ENCODE data around the gene SPC24.

The SPC24 gene, protein sequence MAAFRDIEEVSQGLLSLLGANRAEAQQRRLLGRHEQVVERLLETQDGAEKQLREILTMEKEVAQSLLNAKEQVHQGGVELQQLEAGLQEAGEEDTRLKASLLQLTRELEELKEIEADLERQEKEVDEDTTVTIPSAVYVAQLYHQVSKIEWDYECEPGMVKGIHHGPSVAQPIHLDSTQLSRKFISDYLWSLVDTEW

DNA sequence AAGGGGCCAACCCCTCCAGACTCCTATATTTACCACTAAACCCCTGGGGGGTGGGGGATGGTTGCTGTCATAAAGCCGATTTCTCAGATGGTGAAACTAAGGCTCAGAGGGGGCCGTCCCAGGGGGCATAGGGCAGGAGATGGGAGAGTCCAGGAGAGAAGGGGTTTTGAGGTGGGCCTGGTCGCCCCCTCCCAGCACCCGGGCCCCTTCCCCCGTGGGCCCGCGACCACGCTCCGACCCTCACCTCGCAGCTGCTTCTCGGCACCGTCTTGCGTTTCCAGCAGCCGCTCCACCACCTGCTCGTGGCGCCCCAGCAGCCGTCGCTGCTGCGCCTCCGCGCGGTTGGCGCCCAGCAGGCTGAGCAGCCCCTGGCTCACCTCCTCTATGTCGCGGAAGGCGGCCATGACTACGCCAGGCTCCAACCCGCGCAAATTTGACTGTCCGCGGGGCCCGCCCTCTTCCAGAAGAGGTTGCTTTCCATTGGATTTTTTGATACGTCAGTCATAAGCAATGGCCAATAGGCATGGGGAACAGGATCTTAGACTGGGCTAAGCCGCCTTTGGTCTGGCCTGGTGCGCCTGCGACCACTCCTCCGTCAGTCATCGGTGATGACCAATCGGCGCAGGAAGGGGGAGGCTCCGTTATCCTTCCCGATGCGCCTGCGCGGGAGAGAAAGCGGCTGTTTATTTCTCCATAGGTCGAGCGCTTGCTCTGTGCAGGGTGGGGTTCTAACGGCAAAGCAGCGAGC, at the start of gene SPC24:
SPC24 (minus strand) TSS at position 410 of the 748 bp plus-strand sequence; CDS start at position 404, 6 bp downstream.
- peak; percentile 99 for DNase-seq (ENCODE audit: low spot score)

DNA sequence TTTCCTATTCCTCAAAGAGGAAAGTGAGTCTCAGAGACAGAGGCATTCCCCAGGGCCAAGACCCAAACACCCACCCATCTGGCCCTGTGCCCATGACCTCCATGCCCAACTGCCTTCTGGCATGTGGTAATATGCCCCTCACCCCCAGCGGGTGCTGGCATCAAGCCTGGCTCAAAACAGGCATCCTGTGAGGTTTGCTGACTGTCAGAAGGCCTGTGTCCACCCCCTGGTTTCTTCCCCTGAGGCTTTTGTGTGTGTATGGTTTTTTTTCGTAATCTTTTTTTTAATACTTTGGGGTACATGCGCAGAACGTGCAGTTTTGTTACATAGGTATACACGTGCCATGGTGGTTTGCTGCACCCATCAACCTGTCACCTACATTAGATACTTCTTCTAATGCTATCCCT, 49.4 kb upstream of the SPC24 start:
- DNase-seq (ENCODE audit: low spot score) = no peak

DNA sequence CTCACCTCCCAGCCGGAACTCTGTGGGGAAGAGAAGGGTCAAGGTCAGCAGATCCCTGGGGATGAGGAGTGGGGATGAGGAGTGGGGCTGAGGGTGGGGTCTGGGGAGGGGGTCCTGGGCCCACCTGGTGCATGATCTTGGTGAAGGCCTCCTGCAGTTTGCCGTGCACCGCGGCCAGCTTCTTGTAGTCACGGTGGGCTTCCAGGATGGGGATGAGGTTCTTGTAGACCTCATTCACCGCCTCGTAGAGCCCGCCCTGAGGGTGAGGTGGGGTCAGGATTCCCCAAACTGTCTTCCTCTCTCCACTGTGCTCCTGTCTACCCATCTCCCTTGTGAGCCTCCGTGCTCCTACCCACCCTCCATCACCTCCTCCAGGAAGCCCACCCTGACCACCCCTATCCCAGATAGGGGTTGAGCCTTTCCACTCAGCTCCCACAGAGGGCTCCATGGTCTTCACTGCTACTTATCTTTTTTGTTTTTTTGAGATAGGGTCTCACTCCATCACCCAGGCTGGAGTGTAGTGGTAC, 48.6 kb upstream of the SPC24 start:
- no peak for DNase-seq (ENCODE audit: low spot score)

DNA sequence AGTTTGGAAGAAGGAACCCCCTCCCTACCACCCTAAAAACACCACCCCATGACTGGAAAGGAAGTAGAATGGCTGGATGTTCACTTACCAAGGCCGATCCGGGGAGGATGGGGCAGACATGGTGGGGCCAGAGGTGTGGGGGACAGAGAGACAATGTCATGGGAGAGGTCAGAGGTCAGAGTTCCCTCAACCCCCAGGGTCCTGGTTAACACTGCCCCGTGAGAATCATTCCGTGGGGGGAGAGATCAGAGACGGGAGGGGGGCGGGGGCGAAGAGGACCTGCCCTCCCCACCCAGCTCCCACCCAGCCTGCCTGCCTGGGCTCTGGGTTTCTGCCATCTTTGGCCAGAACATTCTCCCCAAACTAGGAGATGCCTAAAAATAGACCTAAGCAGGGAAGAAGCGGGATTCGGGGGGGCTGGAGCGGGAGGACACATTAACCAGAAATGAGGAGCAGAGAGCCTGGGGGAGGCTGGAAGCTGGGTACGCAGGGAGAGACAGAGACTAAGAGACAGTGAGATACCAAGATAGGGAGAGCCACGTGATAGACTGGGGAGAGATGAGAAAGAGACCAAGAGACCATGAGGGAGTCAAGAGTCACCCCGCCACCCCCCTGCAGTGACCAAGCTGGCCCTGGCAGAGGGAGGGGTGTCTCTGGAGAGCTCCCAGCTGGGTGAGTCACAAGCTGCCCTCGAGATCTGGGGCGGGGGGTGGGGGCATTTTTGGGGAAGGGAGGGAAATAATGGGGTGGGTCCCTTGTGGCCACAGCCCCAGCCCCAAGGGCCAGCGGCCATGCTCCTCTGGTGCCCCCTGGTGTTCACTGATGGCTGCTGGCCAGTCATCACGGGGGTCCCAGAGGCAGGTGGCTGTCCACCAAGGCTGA, 47.9 kb upstream of the SPC24 start:
- DNase-seq (ENCODE audit: low spot score) = peak; percentile 61

DNA sequence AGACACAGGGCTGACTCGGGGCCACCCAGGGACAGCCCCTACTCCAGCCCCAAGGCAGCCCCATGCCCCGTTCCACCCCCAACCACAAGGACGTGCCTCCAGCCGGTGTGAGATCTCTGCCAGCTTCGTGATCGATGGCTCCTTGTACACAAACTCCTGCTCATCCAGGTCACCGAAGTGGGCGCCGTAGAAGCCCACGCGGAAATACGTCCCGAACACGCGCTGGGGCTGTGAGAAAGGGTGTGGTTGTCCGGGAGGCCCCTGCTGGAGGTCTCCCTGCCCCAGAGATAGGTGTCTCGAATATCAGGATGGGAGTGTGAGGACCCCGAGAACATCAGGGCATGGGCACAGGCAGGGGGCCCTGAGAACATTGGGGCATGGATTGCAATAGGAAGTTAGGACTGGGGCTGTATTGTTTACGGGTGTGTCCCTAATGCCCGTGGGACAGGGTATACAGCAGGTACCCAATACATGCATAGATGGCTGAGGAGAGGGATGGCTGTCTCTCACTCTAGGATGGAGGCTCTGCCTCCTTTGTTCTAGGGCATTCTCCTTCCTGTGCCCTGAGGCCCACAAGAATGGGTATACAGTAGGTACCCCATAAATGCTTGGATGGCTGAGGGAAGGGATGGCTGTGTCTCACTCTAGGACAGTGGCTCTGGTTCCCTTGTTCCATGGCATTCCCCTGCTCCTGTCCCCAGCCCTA, 47.1 kb upstream of the SPC24 start:
- no peak for DNase-seq (ENCODE audit: low spot score)

DNA sequence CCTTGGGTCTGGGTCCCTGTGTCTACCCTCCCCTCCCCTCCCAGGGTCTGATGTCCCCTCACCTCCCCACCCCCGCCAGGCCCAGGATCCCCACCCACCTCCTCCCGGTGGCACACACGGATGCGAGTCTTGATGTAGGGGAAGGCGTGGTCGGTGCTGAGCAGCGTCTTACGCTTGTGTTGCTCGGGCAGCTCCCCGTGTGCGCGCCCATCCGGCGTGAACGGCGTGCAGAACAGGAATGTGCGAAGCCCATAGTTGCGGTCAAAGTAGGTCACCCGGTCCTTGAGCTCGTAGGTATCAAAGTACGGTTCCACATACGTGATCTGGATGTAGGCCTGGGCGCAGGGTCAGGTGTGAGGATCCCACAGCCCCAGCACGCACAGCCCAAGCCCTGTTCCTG, 46.2 kb upstream of the SPC24 start:
- DNase-seq (ENCODE audit: low spot score) = no peak

DNA sequence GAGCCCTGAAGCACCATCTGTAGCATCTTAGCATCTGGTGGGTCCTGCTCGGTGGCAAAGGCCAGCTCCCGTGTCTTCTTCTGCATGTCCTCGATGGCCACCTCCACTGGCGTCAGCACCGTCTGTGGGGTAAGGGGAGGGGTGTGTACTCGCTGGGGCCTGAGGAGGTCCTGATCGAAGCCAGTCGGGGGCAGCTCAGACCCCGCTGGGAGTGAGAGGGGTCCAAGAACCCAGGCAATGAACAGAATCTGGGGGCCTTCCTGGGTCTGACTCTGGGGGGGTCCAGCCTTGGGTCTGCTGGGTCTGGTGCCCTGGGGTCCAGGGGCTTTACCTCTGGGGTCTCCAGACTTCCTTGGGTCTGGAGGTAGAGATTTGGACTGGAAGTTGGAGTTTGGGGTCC, 45.3 kb upstream of the SPC24 start:
- no peak for DNase-seq (ENCODE audit: low spot score)

DNA sequence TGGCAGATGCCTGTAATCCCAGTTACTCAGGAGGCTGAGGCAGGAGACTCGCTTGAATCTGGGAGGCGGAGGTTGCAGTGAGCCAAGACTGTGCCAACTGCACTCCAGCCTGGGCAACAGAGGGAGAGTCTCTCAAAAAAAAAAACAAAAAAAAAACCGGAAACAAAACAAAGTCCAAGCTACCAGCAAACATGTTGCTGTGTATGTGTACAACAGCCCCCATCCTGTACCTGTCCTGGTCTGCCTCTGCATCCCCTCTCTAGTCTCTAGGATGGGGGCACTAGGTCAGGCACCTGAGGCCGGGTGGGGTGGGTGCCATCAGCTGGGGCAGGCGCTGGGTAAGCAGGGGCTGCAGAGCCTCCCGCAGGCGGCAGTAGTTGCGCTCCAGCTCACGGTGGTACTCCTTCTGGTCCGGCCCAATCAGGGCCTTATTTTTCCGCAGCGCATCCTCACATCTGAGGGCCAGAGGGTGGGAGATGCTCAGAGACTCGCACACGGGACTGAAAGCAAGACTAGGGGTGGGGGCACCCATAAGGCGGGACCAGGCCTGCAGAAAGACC, 44.5 kb upstream of the SPC24 start:
- no peak for DNase-seq (ENCODE audit: low spot score)

DNA sequence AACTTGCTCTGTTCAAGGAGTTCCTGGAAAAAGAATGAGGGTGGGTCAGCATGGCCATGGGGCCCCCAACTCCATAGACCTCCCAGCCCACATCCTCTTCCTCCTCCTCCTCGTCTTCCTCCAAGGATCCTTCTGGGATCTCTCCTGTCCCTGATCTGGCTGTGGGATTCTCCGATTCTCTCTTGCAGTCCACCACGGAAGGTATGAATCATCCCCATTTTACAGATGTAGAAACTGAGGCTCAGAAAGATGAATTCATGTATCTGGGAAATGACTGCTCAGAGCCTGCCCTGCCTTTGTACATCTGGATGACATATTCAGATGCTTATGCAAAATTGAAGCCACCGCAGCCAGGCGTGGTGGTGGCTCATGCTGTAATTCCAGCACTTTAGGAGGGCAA, 43.9 kb upstream of the SPC24 start:
- DNase-seq (ENCODE audit: low spot score) = no peak

DNA sequence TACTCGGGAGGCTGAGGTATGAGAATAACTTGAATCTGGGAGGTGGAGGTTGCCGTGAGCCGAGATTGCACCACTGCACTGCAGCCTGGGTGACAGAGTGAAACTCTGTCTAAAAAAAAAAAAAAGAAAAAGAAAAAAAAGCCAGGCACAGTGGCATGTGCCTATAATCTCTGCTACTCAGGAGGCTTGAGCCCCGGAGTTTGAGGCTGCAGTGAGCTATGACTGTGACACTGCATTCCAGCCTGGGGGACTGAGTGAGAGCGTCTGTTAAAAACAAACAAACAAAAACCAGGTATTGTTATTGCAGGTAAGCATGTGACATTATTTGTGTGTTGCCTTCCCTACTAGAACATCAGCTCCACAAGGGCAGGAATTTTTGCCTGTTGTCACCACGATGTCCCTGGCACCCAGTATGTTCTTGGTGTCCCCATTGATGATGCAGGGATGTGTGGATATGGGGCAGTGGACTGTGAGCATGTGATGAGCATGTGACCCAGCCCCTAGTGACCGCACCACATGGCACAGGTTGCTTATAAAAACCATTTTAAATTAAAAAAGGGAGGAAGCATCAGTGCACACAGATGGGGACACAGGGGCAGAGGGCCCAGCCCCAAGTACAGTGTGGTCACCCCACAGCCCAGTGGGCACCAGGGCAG, 43.3 kb upstream of the SPC24 start:
- no peak for DNase-seq (ENCODE audit: low spot score)

DNA sequence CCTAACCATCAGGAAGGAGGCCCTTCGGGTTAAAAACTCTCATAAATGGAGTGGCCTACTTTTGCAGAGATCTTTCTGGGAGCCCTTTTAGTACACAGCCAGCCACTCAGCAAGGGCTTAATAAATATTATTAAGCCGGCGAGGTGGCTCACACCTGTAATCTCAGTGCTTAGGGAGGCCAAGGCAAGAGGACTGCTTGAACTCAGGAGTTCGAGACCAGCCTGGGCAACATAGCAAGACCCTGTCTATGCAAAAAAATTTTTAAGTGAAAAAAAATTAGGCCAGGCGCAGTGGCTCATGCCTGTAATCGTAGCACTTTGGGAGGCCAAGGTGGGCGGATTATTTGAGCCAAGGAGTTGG, 42.6 kb upstream of the SPC24 start:
- no peak for DNase-seq (ENCODE audit: low spot score)

DNA sequence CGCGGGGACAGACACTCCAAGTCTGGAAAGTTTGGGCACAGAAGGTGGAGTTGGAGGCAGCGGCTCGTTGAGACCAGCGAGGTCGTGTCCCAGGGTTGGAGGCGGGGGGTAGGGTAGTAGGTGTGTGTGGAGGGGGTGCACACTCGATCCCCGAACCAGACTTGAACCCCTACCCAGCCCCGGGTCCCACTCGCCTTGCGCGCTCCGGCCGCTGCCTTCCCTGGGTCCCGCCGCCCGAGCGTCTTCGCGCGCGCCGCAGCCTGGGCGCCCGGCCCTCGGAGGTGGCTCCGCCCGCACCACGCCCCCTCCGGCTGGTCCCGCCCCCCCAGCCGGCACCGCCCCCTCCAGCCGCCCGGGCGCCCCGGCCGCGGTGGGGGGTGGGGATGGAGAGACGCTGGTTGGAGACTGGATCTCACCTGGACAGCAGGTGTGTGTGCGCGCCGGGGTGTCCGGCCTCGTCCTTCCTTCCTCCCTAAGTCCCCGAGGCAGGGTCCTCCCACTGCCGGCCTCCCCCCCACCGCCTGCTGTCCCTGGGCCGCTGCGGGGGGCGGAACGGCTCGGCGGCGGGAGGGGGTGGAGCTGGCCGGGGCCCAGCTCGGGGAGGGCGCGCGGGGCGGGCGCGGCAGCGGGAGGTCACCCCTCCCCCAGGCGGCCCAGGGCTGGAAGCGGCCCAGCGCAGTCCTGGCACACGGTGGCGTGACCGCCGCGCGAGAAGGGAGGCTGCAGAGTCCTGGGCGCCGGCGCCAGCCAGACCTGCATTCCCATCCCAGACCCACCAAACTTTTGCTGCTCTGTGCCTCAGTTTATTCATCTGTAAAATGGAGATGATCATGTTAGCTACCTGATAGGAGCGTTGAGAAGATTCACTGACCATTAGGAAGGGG, 42.0 kb upstream of the SPC24 start, which contains the start of gene KANK2:
KANK2 (minus strand) TSS at position 255 of the 884 bp plus-strand sequence. CDS start 3,034 bp downstream, outside the sequence.
- DNase-seq (ENCODE audit: low spot score) = peak; percentile 90

DNA sequence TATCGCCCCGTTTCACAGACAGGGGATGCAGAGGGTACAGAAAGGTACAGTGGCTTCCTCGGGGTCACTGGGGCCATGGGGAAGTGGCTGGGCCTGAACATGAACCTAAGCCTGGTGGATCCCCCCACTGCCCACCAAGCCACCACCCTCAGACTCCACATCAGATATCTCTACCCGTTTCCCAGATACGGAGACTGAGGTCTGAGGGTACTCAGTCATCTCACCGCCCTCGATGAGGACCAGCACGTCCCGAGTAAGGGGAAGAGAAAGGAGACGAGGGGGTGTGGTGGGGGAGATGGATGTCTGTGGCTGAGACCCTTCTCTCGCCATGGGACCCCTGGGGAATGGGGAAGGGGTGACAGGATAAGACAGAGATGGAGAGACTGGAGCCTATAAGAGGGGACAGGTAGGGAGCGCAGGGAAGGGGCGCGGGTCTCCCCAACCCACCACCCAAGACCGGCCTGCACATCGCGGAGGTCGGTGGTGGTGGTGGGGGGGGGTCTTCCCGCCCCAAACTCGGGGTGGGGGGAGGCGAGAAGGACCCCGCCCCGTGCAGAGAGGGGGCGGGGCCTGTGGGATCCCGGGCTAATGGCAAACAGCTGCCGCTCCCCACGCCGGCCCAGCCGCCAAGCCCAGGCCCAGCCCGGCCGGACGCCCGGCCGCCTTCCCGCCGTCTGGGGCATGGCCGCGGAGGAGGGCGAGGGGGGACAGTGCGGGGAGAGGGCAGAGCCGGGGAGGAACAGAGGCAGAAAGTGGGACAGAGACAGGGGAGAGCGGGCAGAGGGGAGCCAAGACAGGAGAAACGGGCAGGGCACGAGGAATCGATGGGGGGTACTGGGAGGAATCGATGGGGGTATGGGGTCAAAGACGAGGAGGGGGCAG, 41.1 kb upstream of the SPC24 start:
- DNase-seq (ENCODE audit: low spot score) = no peak

DNA sequence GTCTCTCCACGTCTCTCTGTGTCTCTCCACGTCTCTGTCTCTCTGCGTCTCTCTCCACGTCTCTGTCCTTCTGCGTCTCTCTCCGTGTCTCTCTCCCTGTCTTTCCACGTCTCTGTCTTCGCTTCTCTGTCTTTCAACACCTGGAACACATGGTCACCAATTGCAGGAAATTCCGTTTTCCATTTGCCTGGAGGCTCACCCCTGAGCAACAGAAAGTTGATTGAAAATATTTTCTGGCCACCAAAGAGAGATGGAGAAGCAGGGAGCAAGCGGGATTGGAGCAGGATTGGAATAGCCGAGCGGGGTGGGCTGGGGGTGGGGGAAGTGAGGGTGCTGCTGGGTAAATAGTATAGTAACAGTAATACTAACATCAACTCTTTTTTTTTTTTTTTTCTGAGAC, 40.1 kb upstream of the SPC24 start:
- DNase-seq (ENCODE audit: low spot score) = no peak

DNA sequence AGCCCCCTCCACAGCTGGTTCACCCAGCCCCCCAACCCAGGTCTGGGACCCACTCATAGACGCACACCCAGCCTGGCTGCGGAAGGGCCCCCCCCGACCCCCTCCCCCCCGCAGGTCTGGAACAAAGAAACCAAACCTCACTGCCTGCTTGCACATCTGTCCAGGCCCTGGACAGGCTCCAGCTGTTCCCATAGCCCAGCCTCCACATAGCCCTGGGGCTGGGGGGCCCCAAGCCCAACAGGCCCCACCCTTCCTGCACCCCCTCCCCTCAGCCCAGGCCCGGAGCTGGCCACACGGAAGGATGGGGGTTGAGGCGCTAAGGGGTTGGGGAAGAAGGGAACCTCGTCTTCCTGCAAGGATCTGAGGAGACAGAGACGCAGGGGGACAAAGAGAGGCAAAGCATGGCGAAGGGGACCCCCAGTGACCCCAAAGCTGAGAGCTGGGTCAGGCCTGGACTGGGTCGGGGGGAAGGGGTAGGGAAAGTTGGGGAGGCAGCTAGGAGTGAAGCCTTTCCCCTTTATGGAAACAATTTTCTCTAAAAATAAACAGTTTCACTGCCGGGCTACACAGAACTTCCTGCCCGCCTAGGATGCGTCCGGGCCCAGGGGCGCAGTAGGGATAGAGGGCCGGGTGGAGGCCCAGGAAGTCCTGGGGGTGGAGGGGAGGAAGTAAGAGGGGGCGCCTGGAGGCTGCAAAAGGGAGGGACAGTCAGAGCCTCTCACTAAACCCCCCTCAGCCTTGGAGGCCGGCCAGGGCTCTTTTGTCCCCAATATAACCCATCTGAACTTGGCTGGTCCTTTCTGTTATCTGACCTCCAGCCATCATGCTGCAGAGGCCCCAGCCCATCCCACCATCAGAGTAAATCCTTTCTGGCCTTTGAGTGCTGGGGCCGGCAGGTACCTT, 39.3 kb upstream of the SPC24 start:
- no peak for DNase-seq (ENCODE audit: low spot score)

DNA sequence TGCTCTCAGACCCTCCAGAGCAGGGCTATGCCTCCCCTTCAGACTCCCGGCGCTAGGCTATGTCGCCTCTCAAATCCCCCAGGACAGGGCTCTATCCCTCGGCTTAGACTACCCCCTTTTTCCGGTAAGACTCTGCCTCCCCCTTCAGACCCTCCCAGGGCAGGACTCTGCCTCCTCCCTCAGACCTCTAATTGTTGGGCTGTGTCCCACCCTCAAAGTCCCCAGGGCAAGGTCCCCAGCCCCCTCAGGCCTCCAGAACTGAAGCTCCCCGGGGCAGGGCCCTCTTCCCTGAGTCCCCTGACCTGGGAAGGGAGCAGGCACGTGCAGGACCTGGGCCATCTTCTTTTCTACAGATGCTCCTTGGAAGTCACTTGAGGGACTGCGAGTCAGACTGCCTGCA, 38.6 kb upstream of the SPC24 start:
- no peak for DNase-seq (ENCODE audit: low spot score)

DNA sequence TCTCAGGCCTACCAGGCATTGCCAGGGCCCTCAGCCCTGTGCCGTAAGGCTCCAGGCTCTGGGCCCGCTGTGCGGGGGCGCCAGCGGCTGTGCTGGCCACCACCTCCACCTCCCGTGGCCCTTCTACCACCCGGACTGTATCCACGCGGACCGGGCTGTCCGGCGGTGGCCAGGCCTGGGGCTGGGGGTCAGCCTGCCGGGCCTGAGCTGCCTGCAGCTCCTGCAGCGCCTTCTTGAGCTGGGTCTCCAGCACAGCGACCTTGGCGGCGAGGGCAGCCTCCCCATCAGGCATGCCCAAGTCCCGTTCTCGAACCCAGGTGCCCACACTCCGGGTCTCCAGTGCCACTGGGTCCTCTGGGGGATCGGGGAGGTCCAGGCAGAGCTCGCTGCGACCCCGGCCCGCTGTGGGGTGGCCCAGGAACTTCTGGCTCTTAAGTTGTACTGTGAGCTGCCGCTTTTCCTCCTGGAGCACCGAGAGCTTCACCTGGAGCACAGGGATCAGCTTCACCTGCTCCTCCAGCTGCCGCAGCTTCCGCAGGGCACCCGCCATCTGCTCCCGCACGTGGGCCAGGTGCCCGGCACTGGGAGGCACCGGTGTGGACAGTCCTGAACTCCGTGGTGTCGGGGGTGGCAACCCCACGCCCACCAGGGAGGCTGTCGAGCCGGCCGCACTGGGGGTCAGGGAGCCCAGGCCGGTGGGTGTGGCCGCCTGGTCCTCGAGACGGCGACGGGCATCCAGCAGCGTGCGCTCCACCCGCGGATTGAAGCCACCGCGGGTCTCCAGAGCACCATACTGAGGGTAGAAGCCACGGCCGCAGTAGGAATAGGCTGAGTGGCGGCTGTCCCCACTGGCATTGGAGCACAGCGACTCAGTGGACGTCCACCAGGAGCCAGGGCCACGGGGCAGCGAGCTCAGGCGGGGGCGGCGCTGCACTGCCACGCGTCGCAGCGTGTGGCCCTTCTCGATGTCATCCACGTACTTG, 37.7 kb upstream of the SPC24 start:
- DNase-seq (ENCODE audit: low spot score) = no peak
